NB4 (cell line): ENCODE results near the gene MADD.
A peak's percentile ranks its signal among the peaks of the same experiment; 100 is the strongest.

ENCODE experiments used
- DNase-seq: peaks from one replicate; pipeline ENCODE4 v3.0.0; 2010; ENCODE audit warnings: low read depth
- H3K4me3 ChIP-seq: one replicate; pipeline ENCODE4 v1.5.1; 2011; ENCODE audit warnings: mild to moderate bottlenecking, low read depth, low read length, moderate library complexity
- CTCF ChIP-seq: IDR thresholded peaks from one replicate; pipeline ENCODE4 v1.5.1; 2012; ENCODE audit warnings: low read depth, low read length
- MAX ChIP-seq: IDR thresholded peaks from 2 replicates; pipeline ENCODE4 v1.6.1; 2011; ENCODE audit warnings: low read depth, low read length
- MYC ChIP-seq: IDR thresholded peaks from 2 replicates; pipeline ENCODE4 v1.6.1; 2011; ENCODE audit warnings: low read depth, low read length
- POLR2A ChIP-seq: IDR thresholded peaks from 2 replicates; pipeline ENCODE4 v1.6.1; 2011; ENCODE audit warnings: mild to moderate bottlenecking; ENCODE audit not compliant: insufficient read length; ENCODE audit errors: extremely low read depth

Gene MADD

GRCh38 chr11:47379317-47379716 is 109.4 kb downstream of the MADD start:
- DNase-seq = no peak
- TF ChIP-seq POLR2A = no peak
- TF ChIP-seq MYC = no peak
- no peak for TF ChIP-seq MAX
- no peak for TF ChIP-seq CTCF
- H3K4me3 ChIP-seq = peak overlapping the region; percentile 90
